KMS-11 (cell line): ENCODE measurements around the gene SCAP.

Source experiments
- H2AFZ ChIP-seq: fragments of 200-600 bp; sonication (generic); 2 replicates; pipeline ENCODE4 v1.6.1; 2016; ENCODE audit warnings: antibody characterized with exemption, mixed run types, low read depth
- H3K27ac ChIP-seq: fragments of 200-600 bp; sonication (generic); 2 replicates; pipeline ENCODE4 v1.6.1; 2016; ENCODE audit warnings: mild to moderate bottlenecking, mixed run types
- H3K27me3 ChIP-seq: fragments of 200-600 bp; sonication (generic); 2 replicates; pipeline ENCODE4 v1.6.1; 2017; ENCODE audit warnings: mild to moderate bottlenecking, low read depth, mixed run types, moderate library complexity; ENCODE audit not compliant: insufficient read depth
- H3K36me3 ChIP-seq: fragments of 200-600 bp; sonication (generic); 2 replicates; pipeline ENCODE4 v1.6.1; 2017; ENCODE audit warnings: mild to moderate bottlenecking, mixed run types; ENCODE audit not compliant: insufficient read depth
- H3K4me1 ChIP-seq: fragments of 200-600 bp; sonication (generic); 2 replicates; pipeline ENCODE4 v1.6.1; 2016; ENCODE audit warnings: mild to moderate bottlenecking, low read depth, mixed run types; ENCODE audit not compliant: poor library complexity, severe bottlenecking
- H3K4me2 ChIP-seq: fragments of 200-600 bp; sonication (generic); 2 replicates; pipeline ENCODE4 v1.7.0; 2016; ENCODE audit warnings: mild to moderate bottlenecking, mixed run types
- H3K4me3 ChIP-seq: fragments of 200-600 bp; sonication (generic); IDR thresholded peaks from 2 replicates; pipeline ENCODE4 v1.6.1; 2017; ENCODE audit warnings: low read depth, low read length, mixed read lengths; ENCODE audit not compliant: insufficient read depth
- H3K79me2 ChIP-seq: fragments of 200-600 bp; sonication (generic); 2 replicates; pipeline ENCODE4 v1.6.1; 2016; ENCODE audit warnings: low read depth, mixed run types; ENCODE audit not compliant: insufficient read depth
- H3K9ac ChIP-seq: fragments of 200-600 bp; sonication (generic); 2 replicates; pipeline ENCODE4 v1.6.1; 2016; ENCODE audit warnings: mild to moderate bottlenecking, mixed run types
- H4K20me1 ChIP-seq: fragments of 200-600 bp; sonication (generic); 2 replicates; pipeline ENCODE4 v1.6.1; 2016; ENCODE audit warnings: mild to moderate bottlenecking, mixed run types; ENCODE audit not compliant: insufficient read depth
- CTCF ChIP-seq: fragments of 200-600 bp; sonication (generic); conservative IDR thresholded peaks from 2 replicates; pipeline ENCODE4 v1.6.1; 2017; ENCODE audit warnings: low read depth, mild to moderate bottlenecking, antibody characterized with exemption, low read length, moderate library complexity, mixed read lengths

The SCAP gene

GRCh38 chr3:47433796-47434195 is 41.9 kb downstream of the SCAP start:
- Histone ChIP-seq H3K4me3 (no peak overlapping the region), H3K27ac (no peak overlapping the region), H3K4me1 (peaks cover 11% of the 10 kb centered on the region), H3K36me3 (no peaks in the 10 kb centered on the region), H2AFZ (no peak overlapping the region), H3K27me3 (no peaks in the 10 kb centered on the region), H3K9ac (no peak overlapping the region), H3K4me2 (no peak overlapping the region), H4K20me1 (no peaks in the 10 kb centered on the region), H3K79me2 (no peaks in the 10 kb centered on the region)
- TF ChIP-seq CTCF = no peak

- Histone ChIP-seq H3K4me1 (peaks cover 11% of the 10 kb centered on the region), H3K36me3 (no peaks in the 10 kb centered on the region), H3K27ac (no peak overlapping the region)
Measured at GRCh38 chr3:47432673-47433072, 43.1 kb downstream of the SCAP start.

DNA sequence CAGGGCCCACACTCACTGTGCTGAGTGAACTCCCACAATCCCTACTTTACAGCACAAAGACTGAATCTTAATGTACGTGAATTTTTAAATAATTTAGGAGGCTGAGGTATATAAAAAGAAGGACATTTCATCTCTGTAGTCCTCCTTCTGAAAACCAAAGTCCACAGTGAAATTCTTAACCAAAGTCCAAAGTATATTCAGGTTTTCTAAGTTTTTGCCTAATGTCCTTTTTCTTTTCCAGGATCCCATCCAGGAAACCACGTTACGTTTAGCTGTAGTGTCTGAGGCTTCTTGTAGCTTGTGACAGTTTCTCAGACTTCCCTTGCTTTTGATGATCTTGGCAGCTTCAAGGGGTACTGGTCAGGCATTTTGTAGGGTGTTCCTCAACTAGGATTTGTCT is 44.5 kb downstream of the SCAP start:
- Histone ChIP-seq H3K79me2 (no peaks in the 10 kb centered on the region), H3K27me3 (no peaks in the 10 kb centered on the region), H3K4me1 (peaks cover 11% of the 10 kb centered on the region), H3K36me3 (no peaks in the 10 kb centered on the region), H3K9ac (no peak overlapping the region), H4K20me1 (no peaks in the 10 kb centered on the region), H2AFZ (no peak overlapping the region), H3K4me3 (no peak overlapping the region), H3K4me2 (no peak overlapping the region), H3K27ac (no peak overlapping the region)
- no peak for TF ChIP-seq CTCF

More at GRCh38 chr3:47432673-47433072, 43.1 kb downstream of the SCAP start:
- no peaks in the 10 kb centered on the region for H3K27me3 ChIP-seq
- no peak overlapping the region for H2AFZ ChIP-seq
- no peak overlapping the region for H3K9ac ChIP-seq
- no peaks in the 10 kb centered on the region for H3K79me2 ChIP-seq
- H3K4me2 ChIP-seq = no peak overlapping the region
- no peaks in the 10 kb centered on the region for H4K20me1 ChIP-seq
- TF ChIP-seq CTCF = no peak
- no peak overlapping the region for H3K4me3 ChIP-seq

DNA sequence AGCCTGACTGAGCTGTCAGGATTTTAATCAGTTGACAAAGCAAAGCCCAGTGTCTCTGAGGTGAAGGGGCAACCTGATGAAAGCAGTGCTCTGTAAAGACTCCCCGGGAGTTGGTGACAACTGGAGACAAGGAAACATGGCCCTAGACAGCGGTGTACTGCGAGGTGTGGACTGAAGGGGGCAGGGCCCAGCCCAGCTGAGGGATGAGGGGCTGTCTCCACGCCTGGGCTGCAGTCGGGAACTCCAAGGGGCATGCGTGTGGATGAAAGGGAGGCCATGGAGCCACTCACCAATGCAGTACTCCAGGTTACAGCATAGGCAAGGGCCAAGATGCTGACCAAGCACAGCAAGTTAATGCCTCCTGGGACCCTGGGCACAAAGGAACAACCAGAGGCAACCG is 45.1 kb downstream of the SCAP start:
- H3K4me3 ChIP-seq = no peak overlapping the region
- H3K36me3 ChIP-seq = no peaks in the 10 kb centered on the region
- H3K9ac ChIP-seq = no peak overlapping the region
- no peaks in the 10 kb centered on the region for H3K27me3 ChIP-seq
- no peak overlapping the region for H3K27ac ChIP-seq
- no peaks in the 10 kb centered on the region for H3K79me2 ChIP-seq
- no peak overlapping the region for H3K4me2 ChIP-seq
- no peaks in the 10 kb centered on the region for H4K20me1 ChIP-seq
- no peak for TF ChIP-seq CTCF
- no peak overlapping the region for H2AFZ ChIP-seq
- peaks cover 11% of the 10 kb centered on the region for H3K4me1 ChIP-seq
